HG03060 (cell line): ENCODE measurements around the gene TRABD2B.

ENCODE experiments used
- ATAC-seq: cut with Tn5 transposase; IDR thresholded peaks from one replicate; pipeline ENCODE4 v1.9.1; 2021; ENCODE audit warnings: low read depth, moderate number of reproducible peaks; ENCODE audit not compliant: unreplicated experiment

The TRABD2B gene

DNA sequence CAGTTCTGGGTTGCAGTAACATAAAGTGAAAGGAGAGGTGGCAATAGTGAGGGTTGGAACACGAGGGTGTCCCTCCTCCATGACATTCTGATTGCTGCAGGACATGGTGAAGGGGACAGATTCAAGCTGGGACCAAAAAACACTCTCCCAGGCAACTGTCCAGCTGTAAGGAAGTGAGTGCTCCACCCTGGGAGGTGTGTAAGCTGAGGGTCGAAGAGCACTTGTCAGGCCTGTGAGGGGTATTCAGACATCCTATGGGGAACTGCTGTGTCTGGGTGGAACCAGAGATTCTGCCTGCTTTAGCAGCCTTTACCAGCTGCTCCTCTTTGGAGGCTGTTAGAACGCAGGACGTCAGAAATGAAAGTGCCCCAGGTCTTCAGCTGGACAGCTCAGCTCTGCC, 212.1 kb downstream of the TRABD2B start:
- ATAC-seq = no peak

DNA sequence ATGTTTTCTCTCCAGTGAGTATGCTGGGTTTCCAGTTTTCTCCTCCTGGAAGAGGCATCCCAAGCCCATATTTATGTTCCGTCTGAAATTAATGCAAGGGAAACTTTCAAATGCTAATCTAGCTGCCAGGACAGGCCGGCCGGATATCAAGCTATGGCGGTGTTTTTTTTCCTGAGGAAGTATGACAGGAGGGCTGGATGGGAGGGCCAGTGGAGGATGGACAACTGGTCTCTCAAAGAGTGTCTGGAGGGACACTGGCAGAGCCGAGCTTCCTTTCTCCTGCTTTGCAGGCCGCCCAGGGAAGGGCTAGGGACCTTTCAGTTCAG, 212.7 kb downstream of the TRABD2B start:
- ATAC-seq = no peak

DNA sequence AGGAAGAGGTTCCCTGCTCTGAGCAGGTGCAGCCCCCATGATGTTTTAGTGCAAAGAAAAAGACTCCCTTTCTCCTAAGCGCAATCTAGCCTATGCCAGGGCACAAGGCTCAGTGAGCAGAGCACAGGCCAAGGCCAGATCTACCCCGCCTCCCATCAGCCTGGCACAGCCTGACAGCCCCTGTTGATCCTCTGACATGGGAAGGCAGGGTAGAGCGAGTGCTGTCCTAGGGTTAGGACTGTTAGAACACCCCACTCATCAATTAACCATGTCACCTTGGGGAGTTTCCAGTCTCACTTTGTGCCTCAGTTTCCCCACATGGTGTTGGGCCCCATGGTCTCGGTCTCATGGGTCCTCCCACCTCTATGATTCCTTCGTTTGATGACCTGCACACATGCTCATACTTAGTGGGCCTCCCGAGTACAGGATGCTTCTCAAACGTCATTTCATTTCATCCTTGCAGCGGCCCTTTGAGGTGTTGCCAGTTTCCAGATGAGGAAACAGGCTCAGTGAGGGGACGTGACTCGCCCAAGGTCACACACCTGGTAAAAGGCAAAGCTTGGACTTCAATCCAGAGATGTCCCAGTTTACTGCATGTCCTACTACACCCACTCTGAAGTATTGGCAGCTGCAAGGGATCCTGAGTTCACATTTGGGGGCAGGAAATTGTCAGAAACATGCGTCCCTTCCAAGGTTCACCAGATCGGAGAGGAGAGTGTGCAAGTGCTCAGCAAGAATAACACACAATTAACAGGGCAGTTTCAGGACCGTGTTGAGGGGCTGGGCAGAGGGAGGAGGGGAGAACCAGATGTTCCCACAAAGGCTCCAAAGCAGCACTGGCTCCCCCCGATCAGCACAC, 213.3 kb downstream of the TRABD2B start:
- ATAC-seq = no peak

DNA sequence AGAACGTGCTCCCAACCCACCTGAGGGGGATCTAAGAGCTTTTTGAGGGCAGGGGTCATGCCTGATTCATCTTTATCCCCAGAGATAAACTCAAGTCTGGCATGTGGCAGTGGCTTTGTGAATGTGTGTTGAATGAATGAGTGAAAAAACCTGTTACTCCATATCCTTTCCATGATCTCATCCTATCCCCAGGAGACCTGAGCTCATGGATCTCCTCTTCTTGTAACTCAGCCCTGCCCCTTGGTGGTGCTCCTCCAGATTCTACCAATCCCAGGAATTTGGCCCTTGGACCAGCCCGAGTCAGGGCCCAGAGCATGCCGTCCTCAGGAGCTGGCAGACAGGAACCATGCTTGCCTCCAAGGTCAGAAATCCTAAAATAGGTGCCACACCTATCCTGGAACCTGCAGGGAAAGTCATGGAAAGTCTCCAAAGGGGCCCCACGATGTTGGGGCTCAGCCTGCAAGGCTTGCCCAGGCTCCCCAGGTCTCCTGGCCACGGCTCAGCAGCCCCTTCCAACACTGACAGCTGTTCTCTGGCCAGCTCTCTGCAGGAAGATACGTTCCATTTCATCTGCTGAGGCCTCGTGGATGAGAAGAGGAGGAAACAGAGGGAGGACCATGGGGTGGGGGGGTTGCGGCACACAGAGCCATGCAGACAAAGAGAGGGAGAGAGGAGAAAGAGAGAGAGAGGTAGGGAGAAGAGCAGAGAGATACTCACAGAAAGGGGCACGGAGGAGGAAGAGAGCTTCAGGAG, 214.6 kb downstream of the TRABD2B start:
- no peak for ATAC-seq

DNA sequence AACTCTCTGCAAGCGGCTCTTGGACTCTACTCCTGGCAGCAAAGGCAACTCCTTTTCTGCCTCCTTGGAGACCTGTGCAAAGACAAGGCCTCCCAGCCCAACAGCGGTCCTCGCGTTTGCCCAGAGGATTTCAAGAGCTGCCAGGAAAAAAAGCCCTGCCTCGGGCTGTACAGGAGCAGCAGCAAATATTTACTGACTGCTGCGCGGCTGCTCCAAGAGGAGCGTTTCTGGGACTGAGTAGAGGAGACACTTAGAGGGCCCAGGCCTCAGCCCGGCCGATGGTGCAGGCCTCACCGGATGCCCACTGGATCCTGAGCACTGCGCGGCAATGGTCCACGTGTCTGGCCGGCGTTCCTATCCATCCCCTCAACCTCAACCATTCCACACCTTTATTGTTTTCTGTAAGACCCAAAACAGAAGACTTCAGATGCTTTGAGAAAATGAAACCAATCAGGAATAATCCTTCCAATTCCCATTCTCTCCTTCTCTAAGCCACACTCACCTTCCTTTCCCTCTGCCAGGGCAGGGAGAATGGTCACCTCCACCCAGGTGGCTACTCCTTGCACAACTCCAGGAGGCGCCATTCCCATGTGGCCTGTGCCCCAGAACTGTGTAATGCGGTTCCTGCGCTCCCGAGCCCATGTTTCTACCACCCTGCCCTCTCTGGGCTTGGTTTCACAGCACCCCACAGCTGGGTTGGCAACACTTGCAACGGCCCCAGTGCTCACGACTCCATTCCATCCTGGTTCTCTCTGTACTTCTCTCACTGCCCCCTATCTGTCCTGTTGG, 215.8 kb downstream of the TRABD2B start:
- ATAC-seq = no peak

DNA sequence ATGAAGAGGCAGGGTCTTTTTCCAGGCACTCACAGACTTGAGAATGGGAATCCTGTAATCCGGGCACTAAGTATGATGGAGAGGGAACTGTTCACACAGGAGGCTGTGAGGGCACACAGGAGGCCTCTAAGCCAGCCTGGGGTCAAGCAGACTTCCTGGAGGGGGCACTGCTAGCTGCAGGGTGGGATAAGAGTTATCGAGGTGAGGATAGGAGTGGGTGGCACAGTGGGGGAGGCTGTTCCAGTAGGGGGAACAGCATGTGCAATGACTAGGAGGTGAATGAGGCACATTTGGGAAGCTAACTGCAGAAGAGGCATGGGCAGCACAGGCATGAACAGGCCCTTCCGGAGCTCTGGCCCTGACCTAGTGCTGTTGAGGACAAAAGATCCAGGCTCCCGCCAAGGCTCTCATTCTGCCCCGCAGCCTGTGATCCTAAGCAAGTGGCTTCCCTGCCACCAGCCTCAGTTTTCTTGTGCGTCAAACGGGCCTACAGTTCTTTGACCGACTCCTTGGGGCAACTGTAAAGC, 216.7 kb downstream of the TRABD2B start:
- ATAC-seq = no peak

DNA sequence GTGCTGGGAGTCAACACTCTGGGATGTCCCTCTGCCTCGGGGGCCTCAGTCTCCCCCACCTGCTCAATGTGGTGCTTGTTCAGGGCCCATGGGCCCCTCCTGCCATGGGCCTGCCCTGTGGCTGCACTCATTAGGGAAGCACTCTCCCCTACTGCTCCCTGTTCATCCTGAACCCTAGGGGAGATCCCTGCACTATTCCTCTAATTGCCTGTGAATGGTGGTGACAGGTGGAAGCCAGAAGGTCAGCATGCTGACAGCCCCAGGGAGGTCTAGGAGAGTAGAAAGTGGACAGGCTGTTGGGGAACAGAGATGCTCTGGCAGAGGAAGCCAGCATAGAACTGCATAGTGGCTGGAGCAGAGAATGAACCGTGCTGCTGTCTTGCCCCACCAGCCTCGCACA, 217.6 kb downstream of the TRABD2B start:
- no peak for ATAC-seq

DNA sequence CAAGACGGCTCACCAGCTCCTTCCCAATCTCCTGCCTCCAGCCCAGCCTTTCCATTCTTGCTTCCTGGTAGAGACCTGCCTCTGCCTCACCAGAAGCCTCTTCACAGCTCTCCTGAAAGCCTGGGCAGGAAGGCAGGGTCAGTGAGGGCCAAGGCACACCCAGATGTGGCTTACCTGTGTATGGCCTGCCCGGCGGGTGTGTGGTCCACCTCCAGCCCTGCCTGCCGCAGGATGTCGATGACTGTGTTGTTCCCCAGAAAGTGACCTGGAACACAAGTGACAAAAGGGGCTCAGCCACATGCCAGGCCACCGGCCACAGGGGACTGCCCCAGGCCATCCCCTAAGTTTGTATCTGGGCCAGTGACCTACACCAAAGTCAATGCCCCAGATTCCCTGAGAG, 218.9 kb downstream of the TRABD2B start:
- ATAC-seq = no peak

DNA sequence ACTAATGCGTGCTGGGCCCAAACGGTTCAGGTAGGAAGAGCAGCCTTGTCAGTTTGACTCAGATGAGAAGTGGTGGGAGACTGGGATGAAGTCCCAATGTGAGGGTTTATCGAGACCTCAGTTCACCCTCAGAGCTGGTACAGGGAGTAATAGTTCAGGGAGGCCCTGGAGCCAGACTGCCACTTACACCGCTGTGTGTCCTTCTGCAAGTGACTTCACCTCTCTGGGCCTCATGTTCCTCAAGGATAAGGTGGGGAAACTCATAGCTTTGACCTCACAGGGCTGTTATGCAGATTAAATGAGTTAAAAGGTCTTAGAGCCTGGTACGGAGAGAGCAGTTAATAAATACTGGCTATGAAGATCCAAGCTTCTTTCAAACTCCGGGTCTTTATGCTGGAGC, 219.9 kb downstream of the TRABD2B start:
- ATAC-seq = no peak

DNA sequence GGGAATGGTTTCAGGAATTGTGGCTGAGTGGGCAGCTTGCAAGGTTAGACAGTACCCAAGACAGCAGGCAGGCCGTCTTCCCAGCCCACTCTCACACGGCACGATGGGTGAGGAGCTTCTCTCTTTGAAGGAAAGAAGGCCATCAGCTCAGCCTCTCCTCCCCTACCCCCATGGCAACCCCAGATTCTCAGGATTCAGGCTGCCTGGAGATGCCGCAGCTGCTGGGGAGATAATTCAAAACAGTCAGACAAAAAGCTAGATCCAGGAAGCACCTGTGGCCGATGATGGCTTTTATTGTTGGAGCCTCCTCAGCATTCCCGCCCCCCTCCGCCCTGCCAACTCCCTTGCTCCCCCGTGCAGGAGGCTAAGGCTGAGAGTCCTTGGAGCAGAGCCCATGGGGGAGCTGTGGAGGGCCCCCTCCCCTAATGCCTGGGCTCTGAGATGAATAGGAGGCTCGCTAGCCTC, 220.5 kb downstream of the TRABD2B start:
- ATAC-seq = no peak

DNA sequence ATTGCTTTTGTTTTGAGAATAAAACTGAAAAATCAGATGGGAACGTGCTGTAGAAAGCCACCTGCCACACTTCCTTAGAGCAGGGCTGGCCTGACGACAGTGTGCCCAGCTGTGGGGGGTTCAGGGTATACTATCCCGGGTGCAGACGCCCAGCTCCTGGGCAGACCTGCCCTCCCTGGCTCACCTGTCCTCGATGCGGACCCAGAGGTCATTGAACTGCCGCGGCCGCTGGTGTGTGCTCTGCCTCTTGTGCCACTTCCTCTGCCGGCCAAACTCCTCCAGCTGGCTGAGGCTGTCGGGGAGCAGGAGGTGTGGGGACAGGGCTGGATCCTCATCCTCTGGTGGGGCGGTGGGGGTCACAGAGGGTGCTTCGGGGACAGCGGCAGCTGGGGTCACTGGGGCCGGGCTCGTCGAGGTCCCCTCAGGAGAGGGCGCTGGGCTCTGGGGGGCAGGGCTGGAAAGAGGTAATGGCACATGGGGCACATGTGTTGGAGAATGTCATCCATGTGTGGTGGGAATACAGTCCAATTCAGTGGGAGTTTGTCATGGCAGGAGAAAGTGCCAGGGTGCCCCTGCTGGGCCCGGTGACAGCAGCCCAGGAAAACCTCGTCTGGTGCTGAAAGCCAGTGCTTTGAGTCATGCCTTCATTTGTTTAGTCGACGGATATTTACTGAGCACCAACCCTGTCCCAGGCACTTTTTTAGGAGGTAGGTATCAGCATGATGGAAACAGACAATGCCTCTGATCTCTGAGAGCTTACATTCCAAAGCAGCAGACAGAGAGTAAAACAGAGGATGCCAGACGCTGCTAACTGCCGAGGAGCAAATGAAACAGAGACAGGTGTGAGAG, 222.0 kb downstream of the TRABD2B start:
- ATAC-seq = no peak

DNA sequence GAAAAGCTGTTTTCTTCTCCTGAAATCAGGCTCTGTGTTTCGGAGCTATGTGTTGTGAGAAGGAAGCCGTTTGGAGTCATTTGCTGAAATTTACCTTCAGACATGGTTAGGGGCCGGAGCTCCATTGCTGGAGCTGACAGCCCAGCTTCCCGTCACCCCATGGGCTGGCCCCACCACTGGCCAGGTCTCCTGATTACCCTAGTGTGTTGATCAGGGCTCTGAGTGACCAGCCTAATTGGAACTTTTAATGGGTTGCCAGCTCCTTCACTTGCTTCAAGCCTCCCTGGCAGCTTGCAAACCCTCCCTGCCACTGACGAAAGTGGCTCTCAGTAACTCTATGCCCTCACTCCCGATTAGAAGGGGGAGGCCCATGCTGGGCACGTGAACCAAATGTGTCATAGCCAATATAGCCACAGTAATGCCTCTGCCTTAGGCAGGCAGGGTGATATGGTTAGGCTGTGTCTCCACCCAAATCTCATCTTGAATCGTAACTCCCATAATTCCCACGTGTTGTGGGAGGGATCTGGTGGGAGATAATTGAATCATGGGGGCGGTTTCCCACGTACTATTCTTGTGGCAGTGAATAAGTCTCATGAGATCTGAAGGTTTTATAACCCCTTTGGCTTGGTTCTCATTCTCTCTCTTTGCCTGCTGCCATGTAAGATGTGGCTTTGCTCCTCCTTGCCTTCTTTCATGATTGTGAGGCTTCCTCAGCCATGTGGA, 224.1 kb downstream of the TRABD2B start:
- no peak for ATAC-seq

DNA sequence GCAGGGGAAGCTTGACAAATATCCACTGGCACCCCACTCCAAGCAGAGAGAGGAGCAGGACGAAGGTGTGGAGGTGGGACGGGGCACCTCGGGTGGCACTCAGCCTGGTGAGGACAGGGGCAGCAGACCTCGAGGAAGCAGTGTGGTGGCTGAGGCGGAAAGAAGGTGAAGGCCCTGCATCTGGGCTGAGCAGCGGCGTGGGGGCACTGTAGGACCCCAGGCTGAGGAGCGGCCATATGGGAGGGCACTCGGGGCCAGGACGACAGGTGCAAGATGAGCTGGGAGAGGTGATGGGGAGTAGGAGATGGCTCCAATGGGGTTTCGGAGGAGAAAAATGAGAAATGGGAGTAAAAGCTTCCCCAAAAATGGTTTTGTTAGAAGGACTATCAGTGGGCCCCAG, 224.9 kb downstream of the TRABD2B start:
- no peak for ATAC-seq

DNA sequence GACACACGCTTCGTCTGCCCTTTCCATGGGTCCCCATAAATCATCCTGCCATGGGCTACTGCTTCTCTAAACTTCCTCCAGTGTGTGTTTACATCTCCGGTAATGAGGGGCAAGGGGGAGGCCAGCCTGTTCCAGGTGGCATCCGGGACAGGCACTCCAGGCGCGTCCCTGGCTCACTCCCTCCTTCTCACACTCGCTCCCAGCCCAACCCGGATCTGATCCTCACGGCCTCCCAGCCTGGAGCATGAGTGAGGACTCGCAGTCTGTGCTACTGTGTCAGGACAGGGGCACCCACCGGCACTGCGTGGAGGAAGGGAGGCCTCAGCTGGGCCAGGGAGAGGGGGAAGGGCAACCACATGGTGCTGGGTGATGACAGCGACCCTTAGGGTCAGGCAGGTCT, 225.4 kb downstream of the TRABD2B start:
- no peak for ATAC-seq

DNA sequence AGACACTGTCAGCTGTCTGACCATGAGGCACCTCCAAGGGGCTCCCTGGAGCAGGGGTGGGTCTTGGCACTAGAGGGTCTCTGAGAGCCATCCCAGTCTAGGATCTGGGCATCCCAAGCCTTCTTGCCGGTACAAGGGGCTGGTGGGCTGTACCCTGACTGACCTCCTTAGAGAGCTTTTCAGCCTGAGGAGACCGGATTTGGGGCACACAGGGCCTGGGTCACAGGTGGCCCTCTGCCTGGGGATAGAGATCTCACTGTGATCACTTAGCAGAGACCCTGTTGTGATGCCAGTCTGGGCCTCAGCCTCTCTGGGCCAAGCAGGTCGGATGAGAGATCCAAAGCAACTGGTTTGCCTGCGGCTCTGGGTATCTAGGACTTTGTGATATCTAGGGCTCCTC, 227.2 kb downstream of the TRABD2B start:
- ATAC-seq = no peak

DNA sequence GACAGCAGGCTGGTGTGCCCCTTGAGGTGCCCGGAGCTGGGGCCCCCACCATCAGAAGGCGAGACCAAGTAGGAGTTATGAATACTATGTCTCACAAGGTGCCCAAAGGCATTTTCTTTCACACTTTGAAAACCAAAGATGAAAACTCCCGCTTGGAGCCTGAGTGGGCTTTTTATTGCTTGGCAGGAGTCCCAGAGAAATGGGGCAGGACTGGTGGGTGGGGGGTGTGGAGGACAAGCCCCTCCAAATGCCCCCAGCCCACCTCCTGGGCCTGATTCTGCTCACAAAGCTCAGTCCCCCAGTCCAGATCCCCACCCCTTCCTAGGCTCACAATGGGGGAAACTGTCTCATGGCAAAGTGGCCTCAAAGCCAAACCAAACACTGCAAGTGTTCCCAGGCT, 227.9 kb downstream of the TRABD2B start:
- ATAC-seq = no peak

DNA sequence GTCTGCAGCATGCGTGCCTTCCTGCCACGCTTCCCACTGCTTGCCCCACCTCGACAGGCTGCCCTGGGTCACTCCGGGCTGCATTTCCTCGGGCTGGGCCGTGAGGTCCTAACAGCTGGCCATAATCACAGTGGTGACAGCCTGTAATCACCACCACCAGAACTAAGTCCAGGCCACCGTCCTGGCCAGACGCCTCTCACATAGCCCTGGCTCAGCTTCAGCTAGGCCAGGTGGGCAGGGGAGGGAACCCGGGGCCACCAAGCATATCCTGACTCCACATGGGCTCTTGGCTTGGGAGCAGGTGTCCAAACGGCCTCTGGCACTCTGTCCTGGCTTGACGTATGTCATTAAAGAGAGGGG, 229.5 kb downstream of the TRABD2B start:
- no peak for ATAC-seq

DNA sequence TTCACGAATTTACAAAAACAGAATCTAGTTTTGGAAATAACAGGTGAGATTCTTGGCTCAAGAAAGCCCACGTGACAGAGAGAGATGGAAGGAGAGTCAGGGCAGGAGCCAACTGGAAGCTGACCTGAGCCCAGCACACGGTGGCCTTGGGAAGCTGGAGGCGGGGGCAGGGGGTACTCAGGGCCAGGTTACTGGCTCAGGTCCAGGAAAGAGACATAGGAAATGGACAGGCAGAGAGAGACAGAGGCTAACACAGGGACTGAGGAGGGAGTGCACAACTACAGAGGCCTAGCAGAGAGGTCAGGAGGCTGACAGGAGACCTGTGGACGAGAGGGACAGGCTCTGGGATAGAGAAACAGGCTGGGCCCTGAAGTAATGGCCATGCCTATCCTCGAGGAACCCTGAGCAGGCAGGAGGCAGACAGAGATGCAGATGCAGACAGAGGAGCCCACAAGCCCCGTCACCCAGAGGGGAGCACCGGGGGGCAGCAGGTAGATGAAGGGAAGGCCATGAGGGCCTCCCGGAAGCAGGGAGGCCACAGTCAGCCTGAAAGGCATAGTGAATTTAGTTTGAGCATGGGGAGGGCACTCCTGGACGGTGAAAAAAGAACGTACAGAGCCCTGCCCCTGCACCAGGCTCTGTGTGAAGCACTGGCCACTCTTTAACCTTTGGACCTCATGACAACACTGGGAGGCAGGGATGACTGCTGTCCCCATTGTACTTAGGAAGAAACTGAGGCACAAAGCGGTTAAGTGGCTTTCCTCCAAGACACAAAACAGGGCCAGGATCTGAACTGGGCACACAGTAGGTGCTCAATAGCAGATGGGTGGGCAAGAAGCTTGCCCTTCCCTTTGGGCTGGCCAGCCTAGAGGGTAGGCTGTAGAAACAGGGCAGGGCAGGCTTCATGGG, 230.1 kb downstream of the TRABD2B start:
- ATAC-seq = no peak
